ENCODE data around the gene MAIP1.
A peak's percentile ranks its signal among the peaks of the same experiment; 100 is the strongest.

Gene MAIP1

DNA sequence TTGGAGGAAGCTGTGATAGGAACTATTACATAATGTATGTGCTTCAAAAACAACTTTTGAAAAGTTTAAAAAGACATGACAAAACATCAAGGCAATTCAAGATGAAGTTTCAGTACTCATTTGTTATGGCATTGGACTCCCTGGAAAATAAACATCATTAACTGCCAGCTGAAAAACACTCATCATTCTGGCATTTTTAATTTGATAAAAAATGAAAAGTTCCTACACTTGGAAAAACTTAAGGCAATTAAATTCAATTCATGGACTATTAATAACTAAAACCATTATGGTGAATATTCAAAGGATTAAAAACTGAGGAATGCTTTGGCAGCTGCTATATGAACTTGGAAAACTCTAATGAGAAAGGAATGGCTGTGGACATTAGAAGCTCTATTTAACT, 8.5 kb upstream of the MAIP1 start:
- no peak for DNase-seq (ENCODE audit: low read depth in 2 of 2)

GRCh38 chr2:199950396-199950795, 5.0 kb upstream of the MAIP1 start:
- no peak for DNase-seq (ENCODE audit: low read depth in 2 of 2)

DNA sequence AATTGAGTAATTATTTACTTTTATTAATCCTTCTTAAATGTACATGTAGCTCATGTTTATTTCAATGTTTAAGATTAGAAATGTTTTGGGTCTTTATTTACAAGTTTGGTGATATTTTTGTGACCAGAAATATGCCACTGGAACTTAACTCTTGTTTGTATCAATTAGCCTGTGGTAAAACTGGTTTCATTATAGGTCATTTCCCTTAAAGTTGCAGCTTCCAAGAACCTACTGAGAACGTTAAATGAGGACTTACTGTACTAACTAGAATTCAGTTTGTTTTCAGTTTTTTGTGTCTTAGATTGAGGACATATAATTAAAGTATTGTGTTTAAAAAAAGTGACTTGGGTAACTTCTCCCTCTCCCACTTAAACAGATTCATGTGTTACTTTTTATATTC, 4.4 kb upstream of the MAIP1 start:
- DNase-seq (ENCODE audit: low read depth in 2 of 2), result no peak

DNA sequence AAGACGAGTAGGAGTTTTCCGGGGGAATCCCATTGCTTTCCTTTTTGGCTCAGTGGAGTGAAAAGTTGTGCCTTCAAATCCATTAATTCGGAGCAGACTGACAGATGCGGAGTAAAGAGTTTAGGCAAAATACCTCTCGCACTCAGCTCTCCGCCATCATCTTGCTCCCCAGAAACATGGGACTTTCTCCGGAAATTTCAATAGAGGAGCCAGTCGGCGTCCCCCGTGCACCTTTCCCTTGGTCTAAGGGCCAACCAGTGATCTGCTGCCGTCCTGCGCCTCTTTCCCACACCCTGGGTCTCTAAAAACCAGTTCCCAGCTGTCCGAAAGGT, 409 bp upstream of the MAIP1 start:
- DNase-seq (ENCODE audit: low read depth in 2 of 2), result no peak

DNA sequence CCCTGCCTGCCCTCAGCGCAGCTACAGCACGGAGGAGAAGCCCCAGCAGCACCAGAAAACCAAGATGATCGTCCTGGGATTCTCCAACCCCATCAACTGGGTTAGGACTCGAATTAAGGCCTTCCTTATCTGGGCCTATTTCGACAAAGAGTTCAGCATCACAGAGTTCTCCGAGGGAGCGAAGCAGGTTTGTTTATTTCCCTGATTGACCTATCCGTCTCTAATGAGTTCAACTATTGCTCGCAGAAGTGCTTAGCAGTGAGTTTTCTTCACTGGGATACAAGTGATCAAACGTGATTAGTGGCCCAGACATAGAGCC, 639 bp downstream of the MAIP1 start:
- DNase-seq (ENCODE audit: low read depth in 2 of 2), result no peak

- DNase-seq (ENCODE audit: low read depth in 2 of 2), result no peak
These were observed 2.6 kb downstream of the MAIP1 start for GRCh38 chr2:199958014-199958413.

GRCh38 chr2:199962203-199962602, 6.8 kb downstream of the MAIP1 start:
- no peak for DNase-seq (ENCODE audit: low read depth in 2 of 2)

DNA sequence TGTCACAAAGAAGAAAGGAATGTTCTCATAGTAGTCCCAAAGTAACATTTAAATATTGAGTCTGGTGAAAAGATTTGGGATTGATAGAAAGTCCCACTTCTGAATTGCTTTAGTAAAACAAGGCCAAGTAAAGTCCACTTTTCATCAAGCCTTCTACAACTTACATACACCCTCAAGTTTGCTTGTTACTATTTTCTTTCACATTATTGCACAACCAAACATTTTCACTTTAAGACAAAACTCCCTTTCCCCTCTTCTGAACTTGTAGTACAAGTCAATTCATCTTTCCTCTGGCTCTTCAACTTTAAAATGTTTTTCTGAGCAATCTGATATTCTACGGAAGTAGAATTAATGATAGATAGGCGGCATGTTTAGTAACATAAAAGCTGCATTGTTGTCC, 11.0 kb downstream of the MAIP1 start:
- no peak for DNase-seq (ENCODE audit: low read depth in 2 of 2)

DNA sequence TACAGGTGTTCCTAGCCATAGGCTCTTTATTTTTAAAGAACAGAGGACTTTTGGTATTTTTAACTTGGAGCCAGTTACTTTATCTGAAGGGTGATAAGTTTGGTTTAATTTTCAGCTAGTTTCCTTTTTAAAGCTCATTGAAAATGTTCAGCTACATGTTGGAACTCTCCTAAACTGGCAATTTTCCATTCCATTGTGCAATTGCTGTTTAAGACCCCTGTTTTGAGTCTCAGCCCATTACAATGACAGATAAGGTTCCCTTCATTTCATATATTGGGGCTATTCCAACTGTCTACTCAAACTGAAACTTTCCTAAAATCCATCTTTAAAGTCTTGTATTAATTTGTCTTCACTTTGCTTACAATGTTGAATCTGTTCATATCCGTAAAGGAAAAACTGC, 11.6 kb downstream of the MAIP1 start:
- no peak for DNase-seq (ENCODE audit: low read depth in 2 of 2)

GRCh38 chr2:199968126-199968525, 12.7 kb downstream of the MAIP1 start:
- no peak for DNase-seq (ENCODE audit: low read depth in 2 of 2)

DNA sequence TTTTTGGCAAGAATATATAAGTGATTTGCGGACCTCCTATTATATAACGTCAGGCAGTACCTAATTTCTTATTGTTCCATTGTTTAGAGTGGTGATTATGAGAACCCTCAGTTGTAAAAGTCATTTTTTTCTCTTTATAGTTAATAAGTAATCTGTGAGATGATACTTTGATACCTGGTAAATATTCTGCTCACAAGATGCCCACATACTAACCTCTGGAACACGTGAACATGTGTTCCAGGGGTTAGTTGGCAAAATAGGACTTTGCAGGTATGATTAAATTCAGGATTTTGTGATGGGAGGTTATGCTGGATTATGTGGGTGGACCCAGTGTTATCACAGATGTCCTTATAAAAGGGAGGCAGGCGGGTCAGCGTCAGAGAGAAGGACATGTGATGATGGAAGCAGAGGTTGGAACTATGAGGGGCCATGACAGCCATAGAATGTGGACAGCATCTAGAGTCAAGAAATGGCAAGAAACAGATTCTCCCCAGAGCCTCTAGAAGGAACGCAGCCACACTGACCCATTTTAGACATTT, 16.8 kb downstream of the MAIP1 start:
- DNase-seq (ENCODE audit: low read depth in 2 of 2), result no peak

DNA sequence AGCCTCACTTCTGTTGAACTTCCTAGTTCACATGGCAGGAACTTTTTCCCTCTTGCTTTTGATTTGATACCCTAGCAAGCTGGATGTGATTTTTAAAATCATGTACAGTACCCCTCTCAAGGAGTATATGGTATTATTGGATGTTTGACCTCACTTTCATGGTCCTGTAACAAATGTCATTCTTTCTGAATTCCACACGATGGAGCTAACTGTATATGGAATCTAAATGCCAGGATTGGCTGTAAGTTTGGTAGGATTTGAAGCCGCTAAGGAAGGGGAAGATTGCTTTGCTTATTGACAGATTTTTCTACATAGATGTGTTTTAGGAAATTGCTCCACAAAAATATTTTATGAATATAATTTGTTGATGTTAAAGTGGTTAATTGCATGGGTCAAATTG, 18.3 kb downstream of the MAIP1 start:
- no peak for DNase-seq (ENCODE audit: low read depth in 2 of 2)

GRCh38 chr2:199975273-199975895, 20.0 kb downstream of the MAIP1 start:
- DNase-seq (ENCODE audit: low read depth in 2 of 2), result peak; percentile 40 to 49

DNA sequence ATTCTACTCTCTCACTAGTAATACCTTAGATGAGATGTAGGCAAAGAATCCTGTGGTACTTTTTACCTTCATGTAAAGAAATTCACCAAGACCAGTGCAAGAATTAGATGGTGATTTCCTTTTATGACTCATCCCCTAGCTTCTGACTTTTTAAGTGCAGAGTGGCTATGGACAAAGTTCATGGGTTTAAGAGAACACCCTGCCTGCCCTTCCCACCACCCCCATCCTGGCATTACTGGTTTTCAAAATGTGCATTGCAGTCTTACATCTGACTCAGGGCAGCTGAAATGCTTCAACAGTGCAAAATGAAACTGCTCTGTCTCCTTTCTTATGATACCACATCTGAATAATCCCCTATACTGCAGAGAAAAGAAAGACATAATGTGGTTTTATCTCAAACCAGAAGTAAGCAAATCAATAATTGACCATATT, 22.6 kb downstream of the MAIP1 start:
- DNase-seq (ENCODE audit: low read depth in 2 of 2), result no peak

- no peak for DNase-seq (ENCODE audit: low read depth in 2 of 2)
These were observed 24.0 kb downstream of the MAIP1 start for GRCh38 chr2:199979398-199979797.

GRCh38 chr2:199979832-199980628, 24.6 kb downstream of the MAIP1 start:
- DNase-seq (ENCODE audit: low read depth in 2 of 2), result peak; percentile 64 to 70

- DNase-seq (ENCODE audit: low read depth in 2 of 2), result no peak
These were observed 26.9 kb downstream of the MAIP1 start for GRCh38 chr2:199982126-199982843.

- no peak for DNase-seq (ENCODE audit: low read depth in 2 of 2)
These were observed 28.2 kb downstream of the MAIP1 start for GRCh38 chr2:199983534-199983933.

DNA sequence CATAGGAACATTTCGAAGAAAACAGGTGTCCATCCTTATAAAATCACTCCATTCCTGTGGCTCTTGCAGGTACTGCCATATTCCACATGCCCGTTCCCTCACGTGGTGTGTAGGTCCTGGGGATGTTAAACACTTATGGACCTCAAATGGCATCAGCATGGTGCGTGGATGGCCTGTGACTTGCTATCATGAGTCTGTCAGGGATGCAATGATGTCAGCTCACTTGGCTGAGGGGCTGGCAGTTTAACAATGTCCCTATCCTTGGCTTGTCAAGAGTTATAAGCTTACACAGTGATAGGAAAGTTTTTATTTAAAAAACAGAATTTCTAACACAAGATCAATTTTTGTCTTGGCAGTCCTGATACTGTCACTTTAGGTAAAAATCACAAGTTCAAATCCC, 28.8 kb downstream of the MAIP1 start:
- no peak for DNase-seq (ENCODE audit: low read depth in 2 of 2)

- no peak for DNase-seq (ENCODE audit: low read depth in 2 of 2)
These were observed 29.4 kb downstream of the MAIP1 start for GRCh38 chr2:199984755-199985154.

- DNase-seq (ENCODE audit: low read depth in 2 of 2), result peak; percentile 50 to 56
These were observed 30.3 kb downstream of the MAIP1 start for GRCh38 chr2:199985625-199986207.

DNA sequence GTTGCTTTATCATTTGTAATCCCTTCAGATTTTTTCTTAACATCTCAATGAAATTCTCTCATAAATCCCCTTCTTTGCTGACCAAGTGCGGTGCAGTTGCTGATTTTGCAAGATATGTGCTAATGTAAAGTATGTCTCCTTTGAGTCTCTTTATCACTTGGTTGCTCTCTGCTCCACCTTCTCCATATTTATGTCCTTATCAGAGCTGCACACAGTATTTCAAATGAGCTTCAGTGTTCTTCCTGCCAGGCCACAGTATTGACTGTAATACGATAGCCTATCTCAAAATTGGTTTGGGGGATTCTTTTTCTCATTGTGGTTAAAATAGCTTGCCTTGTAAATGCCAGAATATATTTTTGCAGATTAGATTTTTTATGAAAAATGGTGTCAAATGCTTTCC, 32.2 kb downstream of the MAIP1 start:
- DNase-seq (ENCODE audit: low read depth in 2 of 2), result no peak

- DNase-seq (ENCODE audit: low read depth in 2 of 2), result no peak
These were observed 32.8 kb downstream of the MAIP1 start for GRCh38 chr2:199988151-199988550.

All from fibroblast of skin of left quadriceps (primary cell).